ENCODE measurements around the gene GPRIN1.

GPRIN1 gene

DNA sequence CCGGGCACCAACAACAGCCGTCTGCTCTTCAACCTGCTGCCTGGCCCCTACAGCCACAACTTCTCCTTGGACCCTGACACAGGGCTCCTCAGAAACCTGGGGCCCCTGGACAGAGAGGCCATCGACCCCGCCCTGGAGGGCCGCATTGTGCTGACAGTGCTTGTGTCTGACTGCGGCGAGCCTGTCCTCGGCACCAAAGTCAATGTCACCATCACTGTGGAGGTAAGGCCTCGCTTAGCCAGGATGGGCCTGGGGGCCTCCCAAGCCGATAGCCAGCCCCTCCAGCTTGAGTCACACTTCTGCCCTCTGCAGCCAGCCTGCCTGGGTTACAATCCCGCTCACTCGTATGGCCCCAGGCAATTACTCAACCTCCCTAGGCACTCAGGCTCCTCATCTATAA, 28.6 kb downstream of the GPRIN1 start:
- TF ChIP-seq, protein P1, sequence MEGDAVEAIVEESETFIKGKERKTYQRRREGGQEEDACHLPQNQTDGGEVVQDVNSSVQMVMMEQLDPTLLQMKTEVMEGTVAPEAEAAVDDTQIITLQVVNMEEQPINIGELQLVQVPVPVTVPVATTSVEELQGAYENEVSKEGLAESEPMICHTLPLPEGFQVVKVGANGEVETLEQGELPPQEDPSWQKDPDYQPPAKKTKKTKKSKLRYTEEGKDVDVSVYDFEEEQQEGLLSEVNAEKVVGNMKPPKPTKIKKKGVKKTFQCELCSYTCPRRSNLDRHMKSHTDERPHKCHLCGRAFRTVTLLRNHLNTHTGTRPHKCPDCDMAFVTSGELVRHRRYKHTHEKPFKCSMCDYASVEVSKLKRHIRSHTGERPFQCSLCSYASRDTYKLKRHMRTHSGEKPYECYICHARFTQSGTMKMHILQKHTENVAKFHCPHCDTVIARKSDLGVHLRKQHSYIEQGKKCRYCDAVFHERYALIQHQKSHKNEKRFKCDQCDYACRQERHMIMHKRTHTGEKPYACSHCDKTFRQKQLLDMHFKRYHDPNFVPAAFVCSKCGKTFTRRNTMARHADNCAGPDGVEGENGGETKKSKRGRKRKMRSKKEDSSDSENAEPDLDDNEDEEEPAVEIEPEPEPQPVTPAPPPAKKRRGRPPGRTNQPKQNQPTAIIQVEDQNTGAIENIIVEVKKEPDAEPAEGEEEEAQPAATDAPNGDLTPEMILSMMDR (IDR thresholded peaks at IDR 0.05; ENCODE audit: insufficient read depth, low read depth, low read length, missing control alignments): no peak
- no peak overlapping the region for H3K4me3 ChIP-seq (ENCODE audit: low read length)
- DNase-seq (ENCODE audit: low read depth): no peak

DNA sequence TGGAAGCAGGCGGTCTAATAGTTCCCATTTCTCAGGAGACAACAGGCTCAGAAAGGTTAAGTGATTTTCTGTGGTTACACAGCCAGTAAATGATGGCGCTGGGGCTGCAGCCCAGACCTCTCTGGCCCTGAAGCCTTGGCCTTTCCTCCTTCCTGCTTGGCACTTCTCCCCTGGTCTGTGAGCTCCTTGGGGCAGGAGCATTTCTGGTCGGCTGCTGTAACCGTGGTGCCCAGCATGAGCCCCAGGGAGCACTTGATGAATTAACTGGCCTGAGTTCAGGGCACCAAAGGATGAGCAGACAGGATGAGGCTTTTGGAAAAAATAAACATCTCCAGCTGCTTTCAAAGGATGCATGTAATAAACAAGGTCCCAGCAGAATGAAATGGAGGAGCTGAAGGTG, 30.6 kb downstream of the GPRIN1 start:
- TF ChIP-seq, protein P1 (IDR thresholded peaks at IDR 0.05; ENCODE audit: insufficient read depth, low read depth, low read length, missing control alignments): no peak
- no peak overlapping the region for H3K4me3 ChIP-seq (ENCODE audit: low read length)

DNA sequence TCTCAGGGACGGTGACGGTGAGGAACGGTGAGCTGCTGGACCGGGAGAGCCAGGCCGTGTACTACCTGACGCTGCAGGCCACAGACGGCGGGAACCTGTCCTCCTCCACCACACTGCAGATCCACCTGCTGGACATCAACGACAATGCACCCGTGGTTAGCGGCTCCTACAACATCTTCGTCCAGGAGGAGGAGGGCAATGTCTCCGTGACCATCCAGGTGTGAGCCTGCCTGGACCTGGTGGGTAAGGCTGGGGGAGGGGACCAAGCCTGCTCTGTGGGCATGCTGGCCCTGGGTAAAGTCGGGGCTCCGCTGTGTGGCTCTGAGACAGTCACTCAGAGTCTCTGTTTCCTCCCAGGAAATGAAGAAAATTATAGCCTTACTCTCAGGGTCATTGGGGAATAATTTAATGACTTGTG, 31.6 kb downstream of the GPRIN1 start:
- TF ChIP-seq, protein P1 (IDR thresholded peaks at IDR 0.05; ENCODE audit: insufficient read depth, low read depth, low read length, missing control alignments): peak; percentile 86
- DNase-seq (ENCODE audit: low read depth): peak; percentile 87
- H3K4me3 ChIP-seq (ENCODE audit: low read length): no peak overlapping the region

More for the DNA sequence above, 30.6 kb downstream of the GPRIN1 start:
- DNase-seq (ENCODE audit: low read depth): no peak

DNA sequence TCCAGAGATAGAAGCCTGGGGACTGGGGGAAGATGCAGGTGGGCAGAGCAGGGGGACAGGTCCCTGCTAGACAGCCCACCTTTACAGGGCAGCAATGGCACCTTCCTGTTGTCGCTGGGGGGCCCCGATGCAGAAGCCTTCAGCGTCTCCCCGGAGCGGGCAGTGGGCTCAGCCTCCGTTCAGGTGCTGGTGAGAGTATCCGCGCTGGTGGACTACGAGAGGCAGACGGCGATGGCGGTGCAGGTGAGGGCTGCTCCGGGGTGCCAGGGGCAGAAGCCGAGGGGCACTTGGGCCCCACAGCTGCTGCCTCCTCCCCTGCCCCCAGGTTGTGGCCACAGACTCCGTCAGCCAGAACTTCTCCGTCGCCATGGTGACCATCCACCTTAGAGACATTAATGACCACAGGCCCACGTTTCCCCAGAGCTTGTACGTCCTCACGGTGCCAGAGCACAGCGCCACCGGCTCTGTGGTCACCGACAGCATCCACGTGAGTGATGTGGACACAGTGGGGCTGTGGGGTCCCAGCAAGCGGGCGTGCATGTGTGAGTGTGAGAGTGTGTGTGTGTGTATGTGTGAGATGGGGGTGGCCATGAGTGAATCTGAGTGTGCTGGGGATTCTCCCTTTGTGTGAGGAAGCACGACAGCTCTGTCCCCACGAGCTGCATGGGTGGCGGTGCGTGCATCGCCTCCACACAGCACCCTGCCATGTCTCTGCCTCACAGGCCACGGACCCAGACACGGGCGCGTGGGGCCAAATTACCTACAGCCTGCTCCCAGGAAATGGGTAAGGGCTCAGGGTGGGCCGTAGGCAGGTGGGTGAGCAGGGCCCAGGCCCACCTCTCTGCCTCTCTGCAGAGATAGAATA, 32.4 kb downstream of the GPRIN1 start:
- TF ChIP-seq, protein P1 (IDR thresholded peaks at IDR 0.05; ENCODE audit: insufficient read depth, low read depth, low read length, missing control alignments): no peak
- no peak for DNase-seq (ENCODE audit: low read depth)
- H3K4me3 ChIP-seq (ENCODE audit: low read length): no peak overlapping the region

DNA sequence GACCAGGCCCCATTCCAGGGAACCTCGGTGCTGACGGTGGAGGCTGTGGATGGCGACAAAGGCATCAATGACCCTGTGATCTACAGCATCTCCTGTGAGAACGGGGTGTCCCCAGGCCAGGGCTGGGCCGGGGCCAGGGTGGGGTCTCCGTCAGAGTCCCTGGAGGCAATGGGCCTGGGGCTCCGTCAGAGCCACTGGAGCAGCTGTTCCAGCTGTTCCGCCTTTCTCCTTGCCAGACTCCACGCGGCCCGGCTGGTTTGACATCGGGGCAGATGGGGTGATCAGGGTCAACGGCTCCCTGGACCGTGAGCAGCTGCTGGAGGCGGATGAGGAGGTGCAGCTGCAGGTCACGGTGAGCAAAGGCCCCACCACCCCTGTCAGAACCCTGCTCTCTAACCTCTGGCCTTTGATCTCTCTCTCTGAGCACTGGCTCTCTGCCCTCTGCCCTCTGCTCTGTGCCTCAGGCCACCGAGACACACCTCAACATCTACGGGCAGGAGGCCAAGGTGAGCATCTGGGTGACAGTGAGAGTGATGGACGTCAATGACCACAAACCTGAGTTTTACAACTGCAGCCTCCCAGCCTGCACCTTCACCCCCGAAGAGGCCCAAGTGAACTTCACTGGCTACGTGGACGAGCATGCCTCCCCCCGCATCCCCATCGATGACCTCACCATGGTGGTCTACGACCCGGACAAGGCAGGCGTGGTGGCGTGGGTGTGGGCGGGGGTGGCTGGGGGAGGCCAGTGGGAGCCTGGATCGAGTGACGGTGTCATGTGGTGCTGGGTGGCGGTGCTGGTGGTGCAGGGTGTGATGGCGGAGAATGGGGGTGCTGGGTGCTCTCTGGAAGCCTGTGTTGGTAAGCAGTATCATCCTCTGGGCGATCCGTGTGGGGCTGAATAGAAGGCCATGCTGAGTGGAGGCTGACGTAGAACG, 34.2 kb downstream of the GPRIN1 start:
- no peak overlapping the region for H3K4me3 ChIP-seq (ENCODE audit: low read length)
- TF ChIP-seq, protein P1 (IDR thresholded peaks at IDR 0.05; ENCODE audit: insufficient read depth, low read depth, low read length, missing control alignments): no peak
- no peak for DNase-seq (ENCODE audit: low read depth)

DNA sequence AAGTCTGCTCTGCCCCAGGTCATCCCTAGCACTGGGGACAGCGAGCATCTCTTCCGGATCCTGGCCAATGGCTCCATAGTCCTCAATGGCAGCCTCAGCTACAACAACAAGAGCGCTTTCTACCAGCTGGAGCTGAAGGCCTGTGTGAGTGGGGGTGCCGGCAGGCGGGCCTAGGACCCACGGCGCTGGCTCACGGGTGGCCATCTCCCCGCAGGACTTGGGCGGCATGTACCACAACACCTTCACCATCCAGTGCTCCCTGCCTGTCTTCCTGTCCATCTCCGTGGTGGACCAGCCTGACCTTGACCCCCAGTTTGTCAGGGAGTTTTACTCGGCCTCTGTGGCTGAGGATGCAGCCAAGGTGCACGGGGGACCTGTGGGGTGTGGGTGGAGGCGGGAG, 34.9 kb downstream of the GPRIN1 start:
- no peak overlapping the region for H3K4me3 ChIP-seq (ENCODE audit: low read length)
- TF ChIP-seq, protein P1 (IDR thresholded peaks at IDR 0.05; ENCODE audit: insufficient read depth, low read depth, low read length, missing control alignments): no peak

More for the DNA sequence above, 34.9 kb downstream of the GPRIN1 start:
- no peak for DNase-seq (ENCODE audit: low read depth)

Data from epithelial cell of esophagus (primary cell).